Measurements from ENCODE around the gene GPX8.
A peak's percentile ranks its signal among the peaks of the same experiment; 100 is the strongest.

Gene GPX8

GRCh38 chr5:55159763-55160492 is at the start of gene GPX8:
GPX8 (plus strand) TSS chr5:55160171; CDS start chr5:55160193, 22 bp downstream.
- no peak for DNase-seq

- DNase-seq: no peak
These were observed 49.8 kb upstream of the GPX8 start for GRCh38 chr5:55110217-55110616.

GRCh38 chr5:55113327-55113726 is 46.6 kb upstream of the GPX8 start:
- DNase-seq: no peak

GRCh38 chr5:55114061-55114460 is 45.9 kb upstream of the GPX8 start:
- DNase-seq: no peak

GRCh38 chr5:55123365-55123764 is 36.6 kb upstream of the GPX8 start:
- no peak for DNase-seq

- no peak for DNase-seq
These were observed 25.8 kb upstream of the GPX8 start for GRCh38 chr5:55134053-55134722.

- no peak for DNase-seq
These were observed 23.4 kb upstream of the GPX8 start for GRCh38 chr5:55136521-55136920.

- no peak for DNase-seq
These were observed 18.9 kb upstream of the GPX8 start for GRCh38 chr5:55140908-55141665.

GRCh38 chr5:55141945-55142690 is 17.9 kb upstream of the GPX8 start:
- no peak for DNase-seq

- no peak for DNase-seq
These were observed 16.3 kb upstream of the GPX8 start for GRCh38 chr5:55143624-55144023.

GRCh38 chr5:55146080-55146479 is 13.9 kb upstream of the GPX8 start:
- no peak for DNase-seq

- peak; percentile 70 for DNase-seq
These were observed 13.3 kb upstream of the GPX8 start for GRCh38 chr5:55146543-55147151.

- no peak for DNase-seq
These were observed 10.6 kb upstream of the GPX8 start for GRCh38 chr5:55149308-55149795.

GRCh38 chr5:55151923-55152842 is 7.8 kb upstream of the GPX8 start:
- DNase-seq: no peak

- DNase-seq: no peak
These were observed 5.1 kb upstream of the GPX8 start for GRCh38 chr5:55154873-55155272.

- no peak for DNase-seq
These were observed 680 bp downstream of the GPX8 start for GRCh38 chr5:55160493-55161209.

- DNase-seq: no peak
These were observed 2.7 kb downstream of the GPX8 start for GRCh38 chr5:55162666-55163065.

- no peak for DNase-seq
These were observed 11.5 kb downstream of the GPX8 start for GRCh38 chr5:55171471-55171870.

- DNase-seq: peak; percentile 38
These were observed 12.3 kb downstream of the GPX8 start for GRCh38 chr5:55172051-55172899.
